HG02623 (cell line): ENCODE measurements around the gene TBC1D32.
"Not testable (repeated sequence)": the region's sequence is repeated elsewhere in the genome, so short reads cannot be mapped to it uniquely, and the experiment has no call there.

Experiments
- ATAC-seq: cut with Tn5 transposase; IDR thresholded peaks from one replicate; pipeline ENCODE4 v1.9.1; 2021; ENCODE audit warnings: moderate library complexity; ENCODE audit not compliant: unreplicated experiment

TBC1D32 gene

GRCh38 chr6:121142093-121142492 is 192.2 kb downstream of the TBC1D32 start:
- no peak for ATAC-seq

GRCh38 chr6:121135425-121135824 is 198.9 kb downstream of the TBC1D32 start:
- no peak for ATAC-seq

- no peak for ATAC-seq
Measured at GRCh38 chr6:121134922-121135321, 199.4 kb downstream of the TBC1D32 start.

- no peak for ATAC-seq
Measured at GRCh38 chr6:121124600-121124999, 209.7 kb downstream of the TBC1D32 start.

- ATAC-seq: no peak
Measured at GRCh38 chr6:121112356-121112755, 221.9 kb downstream of the TBC1D32 start.

- ATAC-seq: no peak
Measured at GRCh38 chr6:121110733-121111132, 223.5 kb downstream of the TBC1D32 start.

GRCh38 chr6:121106962-121107361 is 227.3 kb downstream of the TBC1D32 start:
- no peak for ATAC-seq

- no peak for ATAC-seq
Measured at GRCh38 chr6:121105461-121105860, 228.8 kb downstream of the TBC1D32 start.

GRCh38 chr6:121093928-121094327 is 240.4 kb downstream of the TBC1D32 start:
- ATAC-seq: no peak

- no peak for ATAC-seq
Measured at GRCh38 chr6:121090492-121090891, 243.8 kb downstream of the TBC1D32 start.

GRCh38 chr6:121086876-121087275 is 247.4 kb downstream of the TBC1D32 start:
- ATAC-seq: no peak

- ATAC-seq: no peak
Measured at GRCh38 chr6:121076119-121076518, 258.2 kb downstream of the TBC1D32 start.

- ATAC-seq: not testable (repeated sequence)
Measured at GRCh38 chr6:121068749-121069148, 265.5 kb downstream of the TBC1D32 start.

- ATAC-seq: no peak
Measured at GRCh38 chr6:121067381-121067780, 266.9 kb downstream of the TBC1D32 start.

- no peak for ATAC-seq
Measured at GRCh38 chr6:121064345-121064744, 269.9 kb downstream of the TBC1D32 start.

- peak; percentile 87 for ATAC-seq
Measured at GRCh38 chr6:121055572-121056163, 278.6 kb downstream of the TBC1D32 start.

GRCh38 chr6:121048593-121048992 is 285.7 kb downstream of the TBC1D32 start:
- ATAC-seq: not testable (repeated sequence)

GRCh38 chr6:121044905-121045304 is 289.4 kb downstream of the TBC1D32 start:
- ATAC-seq: not testable (repeated sequence)

- ATAC-seq: not testable (repeated sequence)
Measured at GRCh38 chr6:121043706-121044105, 290.6 kb downstream of the TBC1D32 start.

GRCh38 chr6:121043211-121043610 is 291.1 kb downstream of the TBC1D32 start:
- not testable (repeated sequence) for ATAC-seq

- no peak for ATAC-seq
Measured at GRCh38 chr6:121042766-121043165, 291.5 kb downstream of the TBC1D32 start.

GRCh38 chr6:121040831-121041230 is 293.4 kb downstream of the TBC1D32 start:
- no peak for ATAC-seq

- no peak for ATAC-seq
Measured at GRCh38 chr6:121033091-121033490, 301.2 kb downstream of the TBC1D32 start.
